Neutrophil (primary cell): Measurements from ENCODE around the gene ZNF599.

Source experiments
- H3K27ac ChIP-seq: fragments of 200-600 bp; sonication (generic); 2 replicates; pipeline ENCODE4 v1.5.1; 2016; ENCODE audit warnings: mild to moderate bottlenecking, moderate library complexity
- H3K27me3 ChIP-seq: fragments of 200-600 bp; sonication (generic); 2 replicates; pipeline ENCODE4 v1.6.0; 2016; ENCODE audit warnings: mild to moderate bottlenecking
- H3K36me3 ChIP-seq: fragments of 200-600 bp; sonication (generic); 2 replicates; pipeline ENCODE4 v1.5.1; 2017
- H3K4me1 ChIP-seq, 2 experiments: fragments of 200-600 bp in 1 of 2; sonication (generic) in 1 of 2; 1 replicate in 1 of 2; 2 replicates in 1 of 2; pipeline versions ENCODE4 v1.5.1 to v1.6.1; 2013 to 2016; ENCODE audit warnings: low read depth in 1 of 2, low read length in 1 of 2, mild to moderate bottlenecking in 1 of 2, moderate library complexity in 1 of 2; ENCODE audit not compliant: control insufficient read depth in 1 of 2, insufficient read depth in 1 of 2
- H3K4me3 ChIP-seq, 2 experiments: fragments of 200-600 bp in 1 of 2; sonication (generic) in 1 of 2; 1 replicate in 1 of 2; 2 replicates in 1 of 2; pipeline ENCODE4 v1.5.1; 2013 to 2016; ENCODE audit warnings: low read depth in 1 of 2, low read length in 1 of 2, mild to moderate bottlenecking in 1 of 2, moderate library complexity in 1 of 2
- H3K9me3 ChIP-seq: fragments of 200-600 bp; sonication (generic); 2 replicates; pipeline ENCODE4 v1.5.1; 2016
- TF ChIP-seq, protein P1 (sequence below): fragments of 200-600 bp; sonication (generic); IDR thresholded peaks from 2 replicates; pipeline ENCODE4 v1.5.1; 2016; ENCODE audit warnings: antibody characterized with exemption

ZNF599 gene

DNA sequence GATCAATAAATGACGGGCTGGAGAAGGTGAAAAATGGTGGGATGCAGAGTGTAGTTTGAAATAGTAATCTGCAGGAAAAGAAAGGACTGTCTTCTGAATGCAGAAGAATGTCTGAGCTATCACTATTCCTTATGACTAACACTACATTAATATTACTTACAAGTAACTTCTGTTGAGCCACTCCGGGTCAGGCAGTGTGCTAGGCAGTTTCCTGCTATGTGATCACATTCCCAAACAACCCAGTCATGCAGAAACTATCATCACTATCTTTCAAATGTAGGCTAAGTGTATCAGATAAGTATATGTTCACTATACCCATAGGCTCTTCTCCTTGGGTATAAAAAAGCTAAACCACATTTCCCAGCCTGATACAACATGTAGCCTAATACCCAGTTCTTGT lies 6.6 kb downstream of the ZNF599 start:
- Histone ChIP-seq H3K27me3 (no peaks in the 10 kb centered on the region), H3K27ac (no peak overlapping the region), H3K4me1 (no peaks in the 10 kb centered on the region), H3K36me3 (no peaks in the 10 kb centered on the region), H3K4me3 (no peak overlapping the region), H3K9me3 (peaks cover 4% of the 10 kb centered on the region)
- TF ChIP-seq, protein P1, sequence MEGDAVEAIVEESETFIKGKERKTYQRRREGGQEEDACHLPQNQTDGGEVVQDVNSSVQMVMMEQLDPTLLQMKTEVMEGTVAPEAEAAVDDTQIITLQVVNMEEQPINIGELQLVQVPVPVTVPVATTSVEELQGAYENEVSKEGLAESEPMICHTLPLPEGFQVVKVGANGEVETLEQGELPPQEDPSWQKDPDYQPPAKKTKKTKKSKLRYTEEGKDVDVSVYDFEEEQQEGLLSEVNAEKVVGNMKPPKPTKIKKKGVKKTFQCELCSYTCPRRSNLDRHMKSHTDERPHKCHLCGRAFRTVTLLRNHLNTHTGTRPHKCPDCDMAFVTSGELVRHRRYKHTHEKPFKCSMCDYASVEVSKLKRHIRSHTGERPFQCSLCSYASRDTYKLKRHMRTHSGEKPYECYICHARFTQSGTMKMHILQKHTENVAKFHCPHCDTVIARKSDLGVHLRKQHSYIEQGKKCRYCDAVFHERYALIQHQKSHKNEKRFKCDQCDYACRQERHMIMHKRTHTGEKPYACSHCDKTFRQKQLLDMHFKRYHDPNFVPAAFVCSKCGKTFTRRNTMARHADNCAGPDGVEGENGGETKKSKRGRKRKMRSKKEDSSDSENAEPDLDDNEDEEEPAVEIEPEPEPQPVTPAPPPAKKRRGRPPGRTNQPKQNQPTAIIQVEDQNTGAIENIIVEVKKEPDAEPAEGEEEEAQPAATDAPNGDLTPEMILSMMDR = no peak

DNA sequence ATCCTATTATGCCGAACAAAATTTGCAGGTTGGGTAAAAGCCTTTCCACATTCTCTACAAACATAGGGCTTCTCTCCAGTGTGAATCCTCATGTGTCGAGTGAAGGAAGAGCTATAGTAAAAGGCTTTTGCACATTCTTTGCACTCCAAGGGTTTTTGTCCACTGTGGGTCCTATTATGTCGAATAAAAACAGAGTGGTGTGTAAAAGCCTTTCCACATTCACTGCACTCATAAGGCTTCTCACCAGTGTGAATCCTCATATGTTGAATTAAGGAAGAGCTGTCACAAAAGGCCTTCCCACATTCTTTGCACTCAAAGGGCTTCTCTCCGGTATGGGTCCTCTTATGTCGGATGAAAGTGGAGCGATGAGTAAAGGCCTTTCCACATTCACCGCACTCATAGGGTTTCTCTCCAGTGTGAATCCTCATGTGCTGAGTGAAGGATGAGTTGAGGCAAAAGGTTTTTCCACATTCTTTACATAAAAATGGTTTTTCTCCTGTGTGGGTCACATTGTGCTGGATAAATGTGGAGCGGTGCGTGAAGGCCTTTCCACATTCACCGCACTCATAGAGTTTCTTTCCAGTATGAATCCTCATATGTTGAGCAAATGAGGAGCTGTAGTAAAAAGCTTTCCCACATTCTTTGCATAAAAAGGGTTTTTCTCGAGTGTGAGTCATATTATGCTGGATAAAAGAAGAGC lies 13.6 kb downstream of the ZNF599 start:
- no peak overlapping the region for H3K27ac ChIP-seq
- no peaks in the 10 kb centered on the region for H3K36me3 ChIP-seq
- no peaks in the 10 kb centered on the region for H3K27me3 ChIP-seq
- peaks cover 45% of the 10 kb centered on the region for H3K9me3 ChIP-seq
- TF ChIP-seq, protein P1 = no peak
- no peaks in the 10 kb centered on the region for H3K4me1 ChIP-seq
- no peak overlapping the region for H3K4me3 ChIP-seq

DNA sequence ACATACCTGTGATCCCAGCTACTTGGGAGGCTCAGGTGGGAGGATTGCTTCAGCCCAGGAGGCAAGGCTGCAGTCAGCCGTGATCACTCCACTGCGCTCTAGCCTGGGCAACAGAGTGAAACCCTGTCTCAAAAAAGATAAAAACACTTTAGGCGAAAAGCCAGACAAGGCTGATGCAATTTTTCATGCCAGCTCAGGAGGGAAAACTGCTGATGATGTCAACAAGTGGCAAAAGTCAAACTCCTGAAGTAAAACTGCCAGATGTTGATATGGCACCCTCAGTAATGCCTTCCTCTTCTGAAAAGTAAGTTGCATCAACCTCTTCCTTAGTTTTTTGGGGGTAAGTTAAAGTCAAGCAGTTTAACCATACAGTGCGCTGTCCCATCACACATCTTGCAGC lies 15.6 kb downstream of the ZNF599 start:
- Histone ChIP-seq H3K36me3 (no peaks in the 10 kb centered on the region), H3K27ac (no peak overlapping the region), H3K4me1 (no peaks in the 10 kb centered on the region), H3K9me3 (peaks cover 49% of the 10 kb centered on the region), H3K4me3 (no peak overlapping the region), H3K27me3 (no peaks in the 10 kb centered on the region)
- TF ChIP-seq, protein P1 = no peak

DNA sequence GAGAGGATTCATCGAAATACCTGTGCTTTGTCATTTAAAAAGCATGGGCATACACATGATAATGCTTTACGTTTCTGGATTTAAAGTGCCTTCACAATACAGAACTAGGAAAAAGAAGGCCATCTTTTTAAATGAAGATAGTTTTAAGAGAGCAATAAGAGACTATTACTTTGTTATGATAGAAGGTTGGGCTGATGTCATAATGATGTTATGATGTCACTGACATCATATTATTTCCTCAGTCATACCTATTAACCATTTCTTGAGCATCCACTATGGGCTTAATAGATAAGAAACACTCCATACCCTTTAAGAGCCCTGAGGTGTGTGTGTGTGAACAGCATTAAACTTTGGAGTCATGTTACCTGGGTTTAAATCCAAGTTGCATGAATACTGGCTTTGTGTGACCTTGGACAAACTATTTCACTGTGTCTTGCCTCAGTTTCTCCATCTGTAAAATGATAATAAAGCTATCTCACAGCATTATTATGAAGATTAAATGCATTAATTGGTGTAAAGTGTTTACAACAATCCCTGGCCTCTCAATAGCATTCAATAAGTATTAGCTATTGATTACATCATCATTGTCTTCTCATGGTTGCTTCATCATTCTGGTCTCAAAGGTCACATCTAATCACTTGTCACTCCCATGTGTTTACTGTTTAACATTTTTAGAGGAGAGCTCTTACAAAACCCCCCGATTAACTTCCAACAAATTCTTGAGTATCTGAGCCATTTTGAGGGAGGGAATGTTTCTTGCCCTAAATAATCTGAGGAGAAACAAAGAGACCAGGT lies 27.9 kb downstream of the ZNF599 start:
- Histone ChIP-seq H3K27ac (no peak overlapping the region), H3K9me3 (peaks cover 4% of the 10 kb centered on the region), H3K36me3 (no peaks in the 10 kb centered on the region)

DNA sequence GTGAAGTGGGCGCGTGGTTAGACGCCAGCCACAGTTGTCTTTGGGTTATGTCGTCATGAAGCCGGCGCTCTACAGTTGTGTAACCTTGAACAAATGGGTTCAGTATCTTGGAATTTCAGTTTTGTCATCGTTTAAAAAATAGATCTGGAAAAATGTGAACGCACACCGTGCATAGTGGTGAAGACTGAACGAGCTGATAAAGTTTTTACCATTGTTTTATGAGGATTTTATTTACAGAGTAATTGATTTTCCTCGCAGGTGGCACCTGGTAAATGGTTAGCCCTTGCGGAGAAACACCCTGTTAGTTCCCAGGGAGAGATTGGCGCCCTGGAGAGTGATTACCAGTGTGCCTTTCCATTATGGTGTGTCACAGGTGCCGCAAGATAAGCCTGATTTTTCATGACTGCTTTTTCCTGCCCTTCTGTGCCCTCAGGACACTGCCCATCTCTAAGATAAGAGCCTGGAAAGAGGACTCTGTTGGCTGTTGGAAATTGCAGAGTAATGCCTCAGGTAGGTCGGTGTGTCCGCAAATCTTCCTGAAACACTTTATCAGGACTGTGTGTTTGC lies 38.4 kb downstream of the ZNF599 start:
- Histone ChIP-seq H3K4me3 (peak overlapping the region; percentile 74 to 89), H3K4me1 (peaks cover 14 to 16% of the 10 kb centered on the region in 2 experiments), H3K9me3 (peaks cover 1% of the 10 kb centered on the region), H3K27ac (peak overlapping the region; percentile 71), H3K36me3 (peaks cover 11% of the 10 kb centered on the region), H3K27me3 (no peaks in the 10 kb centered on the region)
- TF ChIP-seq, protein P1 = no peak

More for the DNA sequence above, 27.9 kb downstream of the ZNF599 start:
- no peaks in the 10 kb centered on the region for H3K4me1 ChIP-seq
- H3K4me3 ChIP-seq = no peak overlapping the region
- H3K27me3 ChIP-seq = no peaks in the 10 kb centered on the region
- TF ChIP-seq, protein P1 = no peak
